ENCODE measurements around the gene AHCTF1. TPM values are rescaled to one million over a fixed set of nuclear protein-coding genes. Genes with fewer than 3 reads are reported as not detected.

Gene AHCTF1
- total RNA-seq, 3 donors from 2014 or later (not counting 1 experiment from before 2014, with no cell fraction given), result 46.5 to 50.2 (median 47.4) TPM

- H3K36me3 Mint-ChIP-seq, result no peaks in the 10 kb centered on the region
- Histone ChIP-seq H3K27ac (ENCODE audit: low read length) (no peak overlapping the region), H3K9me3 (ENCODE audit: control insufficient read depth, insufficient read depth, low read length) (peaks cover 9% of the 10 kb centered on the region), H3K36me3 (ENCODE audit: control insufficient read depth, insufficient read depth, low read length) (no peaks in the 10 kb centered on the region), H3K27me3 (ENCODE audit: control insufficient read depth, insufficient read depth, low read length) (no peaks in the 10 kb centered on the region), H3K4me3 (ENCODE audit: low read length) (no peak overlapping the region), H3K4me1 (ENCODE audit: control insufficient read depth, insufficient read depth, low read length) (no peaks in the 10 kb centered on the region)
- H3K4me3 Mint-ChIP-seq, result no peak overlapping the region
- H3K27me3 Mint-ChIP-seq (ENCODE audit: low read depth in 2 of 2), result no peaks in the 10 kb centered on the region
- H3K4me1 Mint-ChIP-seq, result no peaks in the 10 kb centered on the region
- ATAC-seq (no peak), DNase-seq (no peak)
- H3K27ac Mint-ChIP-seq, result no peak overlapping the region
- intact Hi-C loops (cut with micrococcal nuclease), result no loop called here
- no peak for TF ChIP-seq CTCF (IDR thresholded peaks at IDR 0.05)
- peaks cover 2 to 3% of the 10 kb centered on the region in 2 donors for H3K9me3 Mint-ChIP-seq
- 96% methylated on average over 7 of the region's 7 CpGs for WGBS (ENCODE audit: insufficient coverage)
Observed at GRCh38 chr1:246971969-246972368, 40.2 kb upstream of the AHCTF1 start.

DNA sequence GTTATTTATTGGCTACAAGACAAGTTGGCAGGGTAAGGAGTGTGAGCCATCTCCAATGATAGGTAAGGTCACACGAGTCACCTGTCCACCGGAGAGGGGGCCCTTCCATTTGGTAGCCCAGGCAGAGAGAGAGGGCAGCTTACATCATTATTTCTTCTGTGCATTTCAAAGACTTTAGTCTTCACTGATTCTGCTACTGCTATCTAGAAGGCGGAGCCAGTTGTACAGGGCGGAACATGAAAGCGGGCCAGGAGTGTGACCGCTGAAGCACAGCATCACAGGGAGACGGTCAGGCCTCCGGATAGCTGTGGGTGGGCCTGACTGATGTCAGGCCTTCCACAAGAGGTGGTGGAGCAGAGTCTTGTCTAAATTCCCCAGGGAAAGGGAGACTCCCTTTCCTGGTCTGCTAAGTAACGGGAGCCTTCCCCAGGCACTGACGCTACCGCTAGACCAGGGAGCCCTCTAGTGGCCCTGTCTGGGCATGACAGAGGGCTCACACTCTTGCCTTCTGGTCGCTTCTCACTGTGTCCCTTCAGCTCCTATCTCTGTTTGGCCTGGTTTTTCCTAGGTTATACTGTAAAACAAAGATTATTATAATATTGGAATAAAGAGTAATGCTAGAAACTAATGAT lies 39.5 kb upstream of the AHCTF1 start:
- Histone ChIP-seq H3K36me3 (ENCODE audit: control insufficient read depth, insufficient read depth, low read length) (no peaks in the 10 kb centered on the region), H3K9me3 (ENCODE audit: control insufficient read depth, insufficient read depth, low read length) (peaks cover 9% of the 10 kb centered on the region), H3K4me1 (ENCODE audit: control insufficient read depth, insufficient read depth, low read length) (no peaks in the 10 kb centered on the region), H3K4me3 (ENCODE audit: low read length) (no peak overlapping the region), H3K27me3 (ENCODE audit: control insufficient read depth, insufficient read depth, low read length) (no peaks in the 10 kb centered on the region), H3K27ac (ENCODE audit: low read length) (no peak overlapping the region)
- intact Hi-C loops (cut with micrococcal nuclease), result no loop called here
- no peak overlapping the region for H3K4me3 Mint-ChIP-seq
- no peaks in the 10 kb centered on the region for H3K36me3 Mint-ChIP-seq
- H3K4me1 Mint-ChIP-seq, result no peaks in the 10 kb centered on the region
- peak; percentile 73 for TF ChIP-seq CTCF (IDR thresholded peaks at IDR 0.05)
- H3K9me3 Mint-ChIP-seq, result peaks cover 0 to 2% of the 10 kb centered on the region in 2 donors
- peak; percentile 27 to 59 for DNase-seq
- no peak overlapping the region for H3K27ac Mint-ChIP-seq
- 72% methylated on average over 12 of the region's 12 CpGs for WGBS (ENCODE audit: insufficient coverage)
- no peak for ATAC-seq
- no peaks in the 10 kb centered on the region for H3K27me3 Mint-ChIP-seq (ENCODE audit: low read depth in 2 of 2)

GRCh38 chr1:246969621-246970020 lies 37.9 kb upstream of the AHCTF1 start:
- H3K27me3 ChIP-seq (ENCODE audit: control insufficient read depth, insufficient read depth, low read length), result no peaks in the 10 kb centered on the region
- ATAC-seq (no peak), DNase-seq (no peak)
- no CpG with 5 or more reads among the region's 3 CpGs for WGBS (ENCODE audit: insufficient coverage)
- peaks cover 0 to 2% of the 10 kb centered on the region in 2 donors for H3K9me3 Mint-ChIP-seq
- H3K4me3 ChIP-seq (ENCODE audit: low read length), result no peak overlapping the region
- H3K4me1 ChIP-seq (ENCODE audit: control insufficient read depth, insufficient read depth, low read length), result no peaks in the 10 kb centered on the region
- no peak overlapping the region for H3K4me3 Mint-ChIP-seq
- no peak overlapping the region for H3K27ac ChIP-seq (ENCODE audit: low read length)
- no peaks in the 10 kb centered on the region for H3K4me1 Mint-ChIP-seq
- no peak for TF ChIP-seq CTCF (IDR thresholded peaks at IDR 0.05)
- H3K27me3 Mint-ChIP-seq (ENCODE audit: low read depth in 2 of 2), result no peaks in the 10 kb centered on the region
- intact Hi-C loops (cut with micrococcal nuclease), result no loop called here
- no peak overlapping the region for H3K27ac Mint-ChIP-seq
- H3K36me3 ChIP-seq (ENCODE audit: control insufficient read depth, insufficient read depth, low read length), result no peaks in the 10 kb centered on the region
- peaks cover 11% of the 10 kb centered on the region for H3K9me3 ChIP-seq (ENCODE audit: control insufficient read depth, insufficient read depth, low read length)
- H3K36me3 Mint-ChIP-seq, result no peaks in the 10 kb centered on the region

DNA sequence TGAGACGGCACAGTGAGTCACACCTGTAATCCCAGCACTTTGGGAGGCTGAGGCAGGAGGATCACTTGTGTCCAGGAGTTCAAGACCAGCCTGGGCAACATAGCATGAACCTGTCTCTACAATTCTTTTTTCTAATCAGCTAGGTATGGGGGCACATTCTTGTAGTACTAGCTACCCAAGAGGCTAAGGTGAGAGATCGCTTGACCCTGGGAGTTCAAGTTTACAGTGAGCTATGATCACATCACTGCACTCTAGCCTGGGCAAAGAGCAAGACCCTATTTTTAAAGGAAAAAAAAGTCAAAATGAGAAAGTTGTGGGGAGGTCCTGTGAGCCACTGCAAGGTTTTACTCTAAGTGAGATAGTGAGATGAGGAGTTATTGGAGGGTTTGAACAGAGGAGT lies 34.8 kb upstream of the AHCTF1 start:
- Histone ChIP-seq H3K4me3 (ENCODE audit: low read length) (no peak overlapping the region), H3K4me1 (ENCODE audit: control insufficient read depth, insufficient read depth, low read length) (peaks cover 9% of the 10 kb centered on the region), H3K36me3 (ENCODE audit: control insufficient read depth, insufficient read depth, low read length) (no peaks in the 10 kb centered on the region), H3K27me3 (ENCODE audit: control insufficient read depth, insufficient read depth, low read length) (no peaks in the 10 kb centered on the region), H3K9me3 (ENCODE audit: control insufficient read depth, insufficient read depth, low read length) (peaks cover 11% of the 10 kb centered on the region), H3K27ac (ENCODE audit: low read length) (no peak overlapping the region)
- 100% methylated on average over 2 of the region's 2 CpGs for WGBS (ENCODE audit: insufficient coverage)
- intact Hi-C loops (cut with micrococcal nuclease), result no loop called here
- Mint-ChIP-seq H3K9me3 (peaks cover 0 to 2% of the 10 kb centered on the region in 2 donors), H3K27me3 (ENCODE audit: low read depth in 2 of 2) (no peaks in the 10 kb centered on the region), H3K36me3 (no peaks in the 10 kb centered on the region), H3K4me3 (no peak overlapping the region), H3K27ac (no peak overlapping the region), H3K4me1 (no peaks in the 10 kb centered on the region)
- DNase-seq, result no peak
- no peak for TF ChIP-seq CTCF (IDR thresholded peaks at IDR 0.05)
- no peak for ATAC-seq
